Kidney (tissue), 14 donors: ENCODE data around the gene BCKDHB. TPM values are rescaled to one million over a fixed set of nuclear protein-coding genes. Genes with fewer than 3 reads are reported as not detected.
"Not testable (repeated sequence)": the region's sequence is repeated elsewhere in the genome, so short reads cannot be mapped to it uniquely, and the experiment has no call there.

ENCODE experiments used
- DNase-seq, 5 donors: peaks; one replicate each; pipeline ENCODE4 v3.0.0-alpha.2; 2013 to 2020
- FAIRE-seq: peaks from 2 replicates; lab custom pipeline; 2012; peaks lifted over from hg19 to GRCh38; lab: Jason Lieb, UNC
- H3K27ac ChIP-seq, 2 donors: one replicate each; pipeline ENCODE4 v1.7.0; 2013; ENCODE audit warnings: low read depth in 2 of 2, low read length in 2 of 2, inconsistent platforms in 1 of 2
- H3K27me3 ChIP-seq: one replicate; pipeline ENCODE4 v1.7.1; 2013; ENCODE audit warnings: low read length, inconsistent platforms; ENCODE audit not compliant: control insufficient read depth, insufficient read depth
- H3K36me3 ChIP-seq, 3 donors: one replicate each; pipeline versions ENCODE4 v1.7.0 to v1.7.1; 2013; ENCODE audit warnings: low read length in 3 of 3, control low read depth in 1 of 3, inconsistent platforms in 1 of 3; ENCODE audit not compliant: insufficient read depth in 3 of 3, control insufficient read depth in 2 of 3
- H3K4me1 ChIP-seq, 3 donors: one replicate each; pipeline versions ENCODE4 v1.7.0 to v1.7.1; 2013; ENCODE audit warnings: low read length in 3 of 3, inconsistent platforms in 1 of 3, low read depth in 1 of 3; ENCODE audit not compliant: control insufficient read depth in 2 of 3, insufficient read depth in 2 of 3
- H3K4me3 ChIP-seq, 3 donors: one replicate each; pipeline versions ENCODE4 v1.7.0 to v1.8.1; 2013; ENCODE audit warnings: low read length in 3 of 3, control low read depth in 1 of 3, inconsistent platforms in 1 of 3
- H3K9ac ChIP-seq, 3 donors: one replicate each; pipeline versions ENCODE4 v1.7.0 to v1.7.1; 2013; ENCODE audit warnings: low read length in 3 of 3, control low read depth in 1 of 3, inconsistent platforms in 1 of 3
- H3K9me3 ChIP-seq, 3 donors: one replicate each; pipeline versions ENCODE4 v1.7.0 to v1.7.1; 2013; ENCODE audit warnings: low read length in 3 of 3, control low read depth in 1 of 3, inconsistent platforms in 1 of 3; ENCODE audit not compliant: control insufficient read depth in 2 of 3, insufficient read depth in 1 of 3
- CTCF ChIP-seq: IDR thresholded peaks from 3 replicates; pipeline ENCODE4 v1.5.1; 2012; ENCODE audit warnings: mild to moderate bottlenecking, moderate library complexity, borderline replicate concordance; ENCODE audit not compliant: insufficient read depth; ENCODE audit errors: extremely low read depth
- intact Hi-C: fragments of 100-400 bp; cut with DNase I; formaldehyde crosslinking; loops from one replicate; pipeline ENCODE4 v1.11.1; 2022
- polyA plus RNA-seq: library from polyadenylated mRNA; stranded (reverse); fragments of 350-450 nt; fragmentation: Illumina TruSeq; extraction: RNeasy Lipid Tissue Mini Kit (QIAGEN cat#74804); gene quantifications from one replicate; pipeline ENCODE4 v1.2.3, GENCODE V29; 2014; ENCODE audit warnings: low read depth, low replicate concordance; ENCODE audit not compliant: insufficient read depth
- total RNA-seq: library from RNA; stranded (reverse); fragmentation: NEBNext Ultra II Directional; extraction: Animal tissue kit (Norgen Biotek cat#: 25700); gene quantifications from one replicate; pipeline ENCODE4 v1.2.1, GENCODE V29; 2021
- donor health status: control.
- donor health status: control.
- donor health status: control.
- donor health status: control.
- donor health status: control.
- donor health status: DM: yes; HTN: yes; CAD: no.
- donor health status: Normal renal cell carcinoma (clear cell type).

The BCKDHB gene
- total and polyA plus RNA-seq, 2 donors from 2014 or later, result 21.0 to 22.8 TPM

- Histone ChIP-seq H3K36me3 (no peaks in the 10 kb centered on the region), H3K9me3 (no peaks in the 10 kb centered on the region), H3K27ac (no peak overlapping the region), H3K27me3 (no peaks in the 10 kb centered on the region), H3K4me3 (no peak overlapping the region), H3K4me1 (no peaks in the 10 kb centered on the region), H3K9ac (no peak overlapping the region)
- peak in 2 of 5 donors; percentile 49 to 78 for DNase-seq
- intact Hi-C loops, result no loop called here
- no peak for TF ChIP-seq CTCF
- FAIRE-seq, result no peak
Measured at GRCh38 chr6:80234401-80234800, 127.9 kb downstream of the BCKDHB start.

DNA sequence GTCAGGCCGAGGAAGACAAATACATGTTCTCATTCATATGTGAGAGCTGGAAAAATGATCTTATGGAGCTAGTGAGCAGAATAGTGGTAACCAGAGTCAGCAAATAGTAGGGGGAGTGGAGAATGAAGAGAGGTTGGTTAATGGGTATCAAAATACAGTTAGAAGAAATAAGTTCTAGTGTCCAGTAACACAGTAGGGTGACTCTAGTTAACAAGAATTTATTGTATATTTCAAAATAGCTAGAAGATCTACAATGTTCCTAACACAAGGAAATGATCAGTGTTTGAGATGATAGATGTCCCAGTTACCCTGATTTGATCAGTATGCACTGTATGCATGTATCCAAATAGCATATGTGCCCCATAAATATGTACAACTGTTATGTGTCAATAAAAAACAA is 128.4 kb downstream of the BCKDHB start:
- intact Hi-C loops, result no loop called here

GRCh38 chr6:80235647-80236046 is 129.2 kb downstream of the BCKDHB start:
- H3K4me3 ChIP-seq, result no peak overlapping the region
- no peak overlapping the region for H3K27ac ChIP-seq
- no peak for FAIRE-seq
- H3K9me3 ChIP-seq, result no peaks in the 10 kb centered on the region
- DNase-seq, result no peak
- no peak for TF ChIP-seq CTCF
- no peaks in the 10 kb centered on the region for H3K4me1 ChIP-seq
- no peaks in the 10 kb centered on the region for H3K27me3 ChIP-seq
- H3K9ac ChIP-seq, result no peak overlapping the region
- H3K36me3 ChIP-seq, result no peaks in the 10 kb centered on the region
- intact Hi-C loops, result no loop called here

More for the DNA sequence above, 128.4 kb downstream of the BCKDHB start:
- Histone ChIP-seq H3K9ac (no peak overlapping the region), H3K4me1 (no peaks in the 10 kb centered on the region), H3K36me3 (no peaks in the 10 kb centered on the region), H3K9me3 (no peaks in the 10 kb centered on the region), H3K27me3 (no peaks in the 10 kb centered on the region), H3K4me3 (no peak overlapping the region), H3K27ac (no peak overlapping the region)
- TF ChIP-seq CTCF, result no peak
- FAIRE-seq, result no peak
- DNase-seq, result no peak

GRCh38 chr6:80238754-80239153 is 132.3 kb downstream of the BCKDHB start:
- H3K27ac ChIP-seq, H3K36me3 ChIP-seq, H3K4me1 ChIP-seq, H3K9me3 ChIP-seq, intact Hi-C loops, H3K9ac ChIP-seq, H3K27me3 ChIP-seq, DNase-seq, H3K4me3 ChIP-seq, FAIRE-seq: not testable (repeated sequence)
